Neural cell (in vitro differentiated cells): ENCODE results near the gene CEP120. TPM values are rescaled to one million over a fixed set of nuclear protein-coding genes. Genes with fewer than 3 reads are reported as not detected.

ENCODE experiments used
- H2AFZ ChIP-seq: fragments of 200-600, 300-800 bp; sonication (generic), shearing (Covaris generic); 2 replicates; pipeline ENCODE4 v1.6.0; 2014; ENCODE audit warnings: low read depth, mild to moderate bottlenecking, antibody characterized with exemption, low read length, moderate library complexity
- H3F3A ChIP-seq: fragments of 200-600 bp; shearing (Covaris generic); 2 replicates; pipeline ENCODE4 v1.6.1; 2016; ENCODE audit warnings: mild to moderate bottlenecking, moderate library complexity, mixed read lengths, antibody characterized with exemption, low read length; ENCODE audit not compliant: insufficient read depth, poor library complexity, severe bottlenecking
- H3K27ac ChIP-seq: fragments of 200-600, 300-800 bp; sonication (generic), shearing (Covaris generic); 2 replicates; pipeline ENCODE4 v1.5.1; 2014; ENCODE audit warnings: mild to moderate bottlenecking, low read length, moderate library complexity
- H3K27me3 ChIP-seq: fragments of 300-800, 200-600 bp; sonication (generic), shearing (Covaris generic); 2 replicates; pipeline ENCODE4 v1.6.0; 2014; ENCODE audit warnings: mild to moderate bottlenecking, low read depth, low read length, moderate library complexity; ENCODE audit not compliant: insufficient read depth
- H3K36me3 ChIP-seq: fragments of 300-800, 200-600 bp; sonication (generic), shearing (Covaris generic); 2 replicates; pipeline ENCODE4 v1.5.1; 2014; ENCODE audit warnings: mild to moderate bottlenecking, antibody characterized with exemption, low read length, moderate library complexity; ENCODE audit not compliant: insufficient read depth
- H3K4me2 ChIP-seq: fragments of 300-800, 200-600 bp; sonication (generic), shearing (Covaris generic); 2 replicates; pipeline ENCODE4 v1.6.0; 2014; ENCODE audit warnings: mild to moderate bottlenecking, low read length
- H3K4me3 ChIP-seq: fragments of 300-800, 200-600 bp; sonication (generic), shearing (Covaris generic); 2 replicates; pipeline ENCODE4 v1.5.1; 2014; ENCODE audit warnings: mild to moderate bottlenecking, low read length, moderate library complexity
- H3K79me2 ChIP-seq: fragments of 200-600 bp; shearing (Covaris generic); replicated peaks from 2 replicates; pipeline ENCODE4 v1.6.0; 2014; ENCODE audit warnings: mild to moderate bottlenecking, low read length, moderate library complexity; ENCODE audit not compliant: insufficient read depth
- H3K9ac ChIP-seq: fragments of 300-800, 200-600 bp; sonication (generic), shearing (Covaris generic); 2 replicates; pipeline ENCODE4 v1.6.1; 2016; ENCODE audit warnings: mild to moderate bottlenecking, low read length, mixed read lengths
- H3K9me2 ChIP-seq: fragments of 200-600 bp; shearing (Covaris generic); 2 replicates; pipeline ENCODE4 v1.6.1; 2016; ENCODE audit warnings: mild to moderate bottlenecking, low read length, mixed read lengths; ENCODE audit not compliant: insufficient read depth
- H3K9me3 ChIP-seq: fragments of 200-600, 300-800 bp; sonication (generic), shearing (Covaris generic); 2 replicates; pipeline ENCODE4 v1.6.1; 2016; ENCODE audit warnings: mild to moderate bottlenecking, mixed run types, low read length, moderate library complexity, mixed read lengths
- H4K20me1 ChIP-seq: fragments of 200-600 bp; shearing (Covaris generic); 2 replicates; pipeline ENCODE4 v1.6.1; 2016; ENCODE audit warnings: mild to moderate bottlenecking, mixed run types; ENCODE audit not compliant: insufficient read depth
- CTCF ChIP-seq: fragments of 450-650 bp; IDR thresholded peaks from 2 replicates; pipeline ENCODE4 v1.5.1; 2014; ENCODE audit warnings: antibody characterized with exemption, mild to moderate bottlenecking, moderate library complexity; ENCODE audit not compliant: poor library complexity, severe bottlenecking
- EP300 ChIP-seq: fragments of 450-650 bp; conservative IDR thresholded peaks from 2 replicates; pipeline ENCODE4 v1.6.1; 2014; ENCODE audit warnings: antibody characterized with exemption, mild to moderate bottlenecking, moderate library complexity; ENCODE audit not compliant: poor library complexity, severe bottlenecking
- EZH2 ChIP-seq: fragments of 200-600, 300-800 bp; shearing (Covaris generic), sonication (generic); IDR thresholded peaks from 2 replicates; pipeline ENCODE4 v1.6.1; 2014; ENCODE audit warnings: antibody characterized with exemption, low read length, borderline replicate concordance, mild to moderate bottlenecking; ENCODE audit not compliant: insufficient read depth, poor library complexity, severe bottlenecking
- MXI1 ChIP-seq: fragments of 450-650 bp; conservative IDR thresholded peaks from 2 replicates; pipeline ENCODE4 v1.6.1; 2014; ENCODE audit warnings: antibody characterized with exemption, mild to moderate bottlenecking; ENCODE audit not compliant: poor library complexity, severe bottlenecking
- POLR2AphosphoS5 ChIP-seq: IDR thresholded peaks from 2 replicates; pipeline ENCODE4 v1.6.1; 2012
- RAD21 ChIP-seq: fragments of 450-650 bp; conservative IDR thresholded peaks from 2 replicates; pipeline ENCODE4 v1.6.1; 2014; ENCODE audit warnings: antibody characterized with exemption, mild to moderate bottlenecking, moderate library complexity
- REST ChIP-seq: IDR thresholded peaks from 2 replicates; pipeline ENCODE4 v1.6.1; 2012; ENCODE audit warnings: borderline replicate concordance
- SMC3 ChIP-seq: fragments of 450-650 bp; conservative IDR thresholded peaks from 2 replicates; pipeline ENCODE4 v1.6.1; 2014; ENCODE audit warnings: antibody characterized with exemption, mild to moderate bottlenecking, moderate library complexity; ENCODE audit not compliant: poor library complexity
- TAF1 ChIP-seq: IDR thresholded peaks from 2 replicates; pipeline ENCODE4 v1.6.1; 2012; ENCODE audit warnings: low read depth
- polyA plus RNA-seq: library from polyadenylated mRNA; depleted of rRNA; stranded (reverse); fragments of >200 nt; gene quantifications from 2 replicates; pipeline ENCODE4 v1.2.3, GENCODE V29; 2014

The CEP120 gene
- polyA plus RNA-seq, 1 donor from 2014 or later = 33.2 TPM

- Histone ChIP-seq H3K9me2 (no peaks in the 10 kb centered on the region), H3K27ac (no peak overlapping the region), H3K79me2 (no peaks in the 10 kb centered on the region), H3K36me3 (no peaks in the 10 kb centered on the region), H3K4me3 (no peak overlapping the region), H3K9ac (no peak overlapping the region), H3K4me2 (no peak overlapping the region), H3F3A (no peaks in the 10 kb centered on the region), H2AFZ (no peak overlapping the region), H4K20me1 (no peaks in the 10 kb centered on the region), H3K27me3 (no peaks in the 10 kb centered on the region), H3K9me3 (no peaks in the 10 kb centered on the region)
- TF ChIP-seq EP300 = no peak
- no peak for TF ChIP-seq MXI1
- no peak for TF ChIP-seq REST
- TF ChIP-seq RAD21 = no peak
- TF ChIP-seq SMC3 = no peak
- no peak for TF ChIP-seq CTCF
- no peak for TF ChIP-seq POLR2AphosphoS5
- no peak for TF ChIP-seq EZH2
- no peak for TF ChIP-seq TAF1
Observed at GRCh38 chr5:123436201-123436600, 13.0 kb upstream of the CEP120 start.

- Histone ChIP-seq H3K4me2 (no peak overlapping the region), H3F3A (no peaks in the 10 kb centered on the region)
- TF ChIP-seq EZH2 = no peak
- TF ChIP-seq CTCF = no peak
- TF ChIP-seq SMC3 = no peak
- no peak for TF ChIP-seq MXI1
- TF ChIP-seq RAD21 = no peak
- TF ChIP-seq EP300 = no peak
- no peak for TF ChIP-seq REST
- no peak for TF ChIP-seq TAF1
- TF ChIP-seq POLR2AphosphoS5 = no peak
Observed at GRCh38 chr5:123434796-123435195, 11.6 kb upstream of the CEP120 start.

More at GRCh38 chr5:123434796-123435195, 11.6 kb upstream of the CEP120 start:
- H3K9me3 ChIP-seq = no peaks in the 10 kb centered on the region
- H4K20me1 ChIP-seq = no peaks in the 10 kb centered on the region
- H2AFZ ChIP-seq = no peak overlapping the region
- no peaks in the 10 kb centered on the region for H3K79me2 ChIP-seq
- no peak overlapping the region for H3K9ac ChIP-seq
- H3K27me3 ChIP-seq = no peaks in the 10 kb centered on the region
- no peak overlapping the region for H3K27ac ChIP-seq
- no peak overlapping the region for H3K4me3 ChIP-seq
- H3K9me2 ChIP-seq = no peaks in the 10 kb centered on the region
- H3K36me3 ChIP-seq = no peaks in the 10 kb centered on the region
